Activated T-cell treated with anti-CD3 and anti-CD28 coated beads for 4 hours (primary cell): ENCODE measurements around the gene IFITM10.

Source experiments
- DNase-seq: peaks from one replicate; pipeline ENCODE4 v3.0.0-alpha.2; 2020

The IFITM10 gene

GRCh38 chr11:1762537-1763302, 12.3 kb upstream of the IFITM10 start:
- DNase-seq = no peak

DNA sequence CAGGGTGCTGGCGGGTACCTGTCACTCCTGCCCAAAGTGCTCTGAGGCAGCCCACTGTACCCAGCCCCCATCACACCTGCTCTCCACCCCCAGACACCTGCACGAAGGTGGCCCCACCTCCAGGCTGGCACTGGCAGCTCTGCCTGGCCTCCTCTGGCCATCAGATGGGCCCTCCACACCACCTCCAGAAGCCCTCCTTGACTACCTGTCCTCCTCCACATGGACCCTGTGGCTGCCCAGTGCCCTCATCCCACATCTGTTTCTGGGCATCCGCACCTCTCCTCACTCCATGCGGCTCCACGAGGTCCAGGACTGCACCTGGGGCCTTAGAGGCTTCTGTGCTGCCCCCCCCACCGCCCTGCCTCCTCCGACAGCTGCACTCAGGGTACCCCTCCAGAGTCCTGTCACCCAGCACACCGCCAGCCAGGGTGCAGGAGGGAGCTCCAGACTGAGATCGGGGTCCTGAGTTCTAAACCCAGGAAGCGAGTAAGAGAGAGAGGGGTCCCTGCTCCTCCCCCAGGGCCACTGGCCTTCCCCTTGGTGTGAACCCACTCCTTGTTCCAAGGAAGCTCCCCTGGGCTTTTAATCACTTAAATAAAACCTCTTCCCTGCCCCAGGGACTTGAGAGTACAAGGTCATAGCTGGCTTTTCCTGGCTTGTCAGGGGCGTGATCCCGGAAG, 11.6 kb upstream of the IFITM10 start:
- DNase-seq = no peak

GRCh38 chr11:1761110-1761856, 10.9 kb upstream of the IFITM10 start:
- DNase-seq = no peak

- no peak for DNase-seq
Measured at GRCh38 chr11:1760351-1761109, 10.1 kb upstream of the IFITM10 start.

DNA sequence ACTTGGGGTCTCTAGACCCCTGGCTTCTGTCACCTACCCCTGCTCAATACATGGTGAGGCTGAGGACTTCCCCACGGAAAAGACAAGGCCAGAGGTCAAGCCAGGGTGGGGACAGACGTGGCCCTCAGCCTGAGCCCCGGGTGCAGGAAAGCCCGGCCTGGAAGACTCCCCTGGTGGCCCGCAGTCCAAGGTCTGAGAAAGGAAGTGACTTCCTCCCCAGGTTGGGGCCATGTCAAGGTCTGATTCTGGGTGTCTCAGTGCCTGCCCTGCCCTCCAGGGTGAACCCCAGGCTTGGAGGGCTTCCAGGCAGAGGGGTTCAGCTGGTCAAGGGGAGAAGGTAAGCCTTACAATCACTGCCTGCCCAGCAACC, 9.4 kb upstream of the IFITM10 start:
- no peak for DNase-seq

DNA sequence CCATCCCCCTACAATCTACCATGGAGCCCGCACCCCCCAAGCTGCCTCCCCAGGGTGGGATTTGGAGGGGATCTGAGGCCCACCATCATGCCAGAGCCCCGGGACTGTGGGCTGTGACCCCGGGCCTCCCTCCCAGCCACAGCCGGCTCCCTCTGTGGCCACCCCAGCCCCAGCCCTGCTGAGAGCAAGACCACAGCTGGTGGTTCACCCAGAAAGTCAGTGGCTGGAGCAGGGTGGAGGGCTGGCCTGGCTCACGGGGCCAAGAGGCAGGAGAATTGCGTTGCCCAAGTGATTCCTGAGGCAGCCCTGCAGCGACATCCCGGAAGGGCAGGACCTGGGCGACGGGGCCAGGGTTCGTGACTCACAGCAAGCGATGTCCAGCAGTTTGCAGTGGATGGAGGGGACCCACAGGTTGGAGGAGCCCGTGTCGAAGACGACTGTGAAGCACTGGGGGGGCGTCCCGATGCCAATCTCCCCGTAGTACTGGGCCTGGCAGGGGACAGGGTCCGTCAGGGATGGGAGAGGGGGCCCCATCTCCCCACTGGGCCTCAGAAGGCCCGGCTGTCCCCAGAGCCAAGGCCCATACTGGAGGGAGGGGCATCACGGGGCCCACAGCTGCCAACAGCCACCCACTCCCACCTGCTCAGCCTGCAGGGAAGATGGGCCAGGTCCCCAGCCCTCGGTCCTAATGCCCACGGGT, 8.9 kb upstream of the IFITM10 start:
- no peak for DNase-seq

DNA sequence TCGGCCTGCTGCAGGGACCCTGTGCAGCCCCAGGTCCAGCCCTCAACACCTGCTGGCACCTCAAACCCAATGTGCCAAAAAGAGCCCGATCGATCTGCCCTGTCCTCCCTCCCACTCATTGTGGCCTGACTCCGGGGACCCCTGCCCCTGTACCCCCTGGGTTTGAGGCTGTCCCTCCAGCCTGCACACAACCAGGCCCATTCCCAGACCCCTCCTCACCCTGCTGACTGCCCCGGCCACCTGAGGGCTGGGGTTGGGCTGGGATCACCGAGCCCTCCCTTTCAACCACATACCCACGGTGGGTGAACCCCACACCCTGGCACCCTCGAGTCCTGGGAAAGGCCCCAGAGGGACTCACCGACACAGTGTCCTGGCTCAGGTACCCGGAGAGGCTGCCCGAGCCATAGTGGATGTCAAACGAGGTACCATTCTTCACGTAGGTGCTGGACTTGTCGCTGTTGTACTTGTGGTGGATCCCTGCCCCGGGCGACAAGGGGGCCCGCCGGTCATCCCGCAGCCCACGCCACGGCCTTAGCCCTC, 8.3 kb upstream of the IFITM10 start:
- no peak for DNase-seq

DNA sequence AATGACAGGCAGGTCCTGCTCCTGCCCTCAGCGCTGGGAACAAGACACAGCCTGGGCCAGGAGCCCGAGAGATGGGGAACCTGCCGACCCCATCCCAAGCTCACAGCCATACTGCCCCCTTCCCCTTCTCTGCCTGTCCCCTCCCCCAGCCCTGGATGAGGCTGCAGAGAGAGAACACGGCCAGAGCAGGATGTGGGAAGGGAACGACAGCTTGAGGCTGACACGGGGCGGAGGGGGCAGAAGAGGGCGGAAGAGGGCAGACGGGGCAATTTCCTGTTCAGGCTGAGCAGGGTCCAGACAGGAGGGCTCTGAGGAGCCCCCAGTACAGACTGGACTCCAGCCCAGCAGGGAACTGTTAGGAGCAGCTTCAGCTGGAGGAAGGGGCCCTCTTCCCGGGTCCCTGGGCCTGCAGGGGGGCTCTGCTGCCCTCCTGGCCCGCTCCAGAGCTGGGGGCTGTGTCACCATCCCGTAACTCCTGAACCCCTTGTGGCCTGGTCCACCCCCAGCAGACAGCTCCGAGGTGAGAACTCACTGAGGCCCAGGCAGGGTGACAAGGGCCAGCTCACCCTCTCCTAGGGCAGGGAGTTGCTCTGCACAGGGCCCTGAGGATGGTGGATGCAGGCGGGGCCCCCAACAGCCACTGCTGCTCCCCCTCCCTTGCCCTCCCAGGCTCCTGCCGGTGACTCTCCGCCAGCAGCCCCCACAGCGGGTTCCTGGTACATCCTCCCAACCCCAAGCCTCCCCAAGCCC, 7.6 kb upstream of the IFITM10 start:
- no peak for DNase-seq

- DNase-seq = no peak
Measured at GRCh38 chr11:1756791-1757771, 6.7 kb upstream of the IFITM10 start.

GRCh38 chr11:1755692-1756561, 5.5 kb upstream of the IFITM10 start:
- no peak for DNase-seq

- DNase-seq = no peak
Measured at GRCh38 chr11:1755344-1755691, 4.9 kb upstream of the IFITM10 start.

GRCh38 chr11:1754376-1755150, 4.2 kb upstream of the IFITM10 start:
- DNase-seq = no peak

DNA sequence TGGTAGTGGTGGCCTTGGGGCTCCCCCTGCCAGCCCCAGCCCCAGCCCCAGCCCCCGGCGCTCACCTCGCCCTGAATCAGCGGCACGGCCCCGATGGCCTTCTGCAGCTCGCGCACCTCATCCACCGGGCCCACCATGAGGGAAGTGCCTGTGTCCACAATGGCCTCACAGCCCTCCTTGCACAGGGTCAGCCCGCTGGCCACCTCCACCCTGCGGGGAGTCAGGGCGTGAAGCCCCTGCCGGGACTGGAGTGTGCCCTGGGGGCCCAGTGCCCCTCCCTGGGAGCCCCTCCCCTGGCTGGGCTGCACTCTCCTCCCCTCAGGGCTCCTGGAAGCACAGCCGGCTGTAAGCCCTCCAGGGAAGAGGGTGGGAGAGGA, 3.5 kb upstream of the IFITM10 start:
- no peak for DNase-seq

DNA sequence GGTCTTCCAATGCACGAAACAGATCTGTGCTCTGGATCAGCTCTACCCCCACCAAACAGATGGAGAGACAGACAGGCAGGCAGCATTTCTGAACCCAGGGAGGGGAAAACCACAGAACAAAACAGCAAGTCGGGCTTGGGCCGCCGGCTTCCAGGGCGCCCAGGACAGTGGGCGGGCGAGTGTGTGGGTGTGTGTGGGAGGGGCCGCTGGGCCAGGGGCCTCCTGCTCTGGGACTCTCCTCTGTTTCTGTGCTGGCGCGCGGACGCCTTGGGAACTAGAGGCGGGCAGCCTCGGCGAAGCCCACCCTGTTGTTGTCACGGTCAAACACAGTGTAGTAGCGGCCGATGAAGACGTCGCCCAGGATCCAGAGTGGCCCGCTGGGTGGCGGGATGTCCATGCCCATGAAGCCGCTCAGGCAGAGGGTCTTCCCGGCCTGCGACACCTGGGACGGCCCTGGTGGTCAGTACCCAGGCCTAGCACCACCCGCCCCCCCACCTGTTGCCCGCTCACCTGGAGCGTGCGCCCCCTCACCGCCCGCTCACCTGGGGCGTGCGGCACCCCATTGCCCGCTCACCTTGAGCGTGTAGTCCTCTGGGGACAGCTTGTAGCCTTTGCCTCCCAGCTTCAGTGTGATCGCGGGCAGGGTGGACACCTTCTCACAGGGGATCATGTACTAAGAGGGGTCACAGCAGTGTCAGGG, 3.0 kb upstream of the IFITM10 start:
- no peak for DNase-seq

DNA sequence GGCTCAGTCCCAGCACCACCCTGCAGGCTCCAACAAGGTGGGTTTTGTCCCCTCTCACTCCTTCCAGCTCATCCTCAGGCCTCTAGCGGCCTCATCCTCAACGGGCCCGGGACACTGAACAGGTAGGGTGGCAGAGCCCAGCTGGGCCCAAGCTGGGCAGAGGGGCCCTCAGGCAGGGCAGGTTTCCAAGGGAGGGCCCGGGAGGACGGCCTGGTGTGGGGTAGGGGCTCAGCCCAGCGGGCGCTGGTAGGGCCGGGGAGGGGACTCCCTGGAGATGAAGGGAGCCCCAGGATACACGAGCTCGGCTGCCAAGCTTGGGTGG, 2.5 kb upstream of the IFITM10 start:
- DNase-seq = no peak

- DNase-seq = no peak
Measured at GRCh38 chr11:1751999-1752906, 1.9 kb upstream of the IFITM10 start.

GRCh38 chr11:1751531-1751921, 1.1 kb upstream of the IFITM10 start:
- DNase-seq = no peak
